Keratinocyte (primary cell): ENCODE measurements around the gene DISC1. TPM values are rescaled to one million over a fixed set of nuclear protein-coding genes. Genes with fewer than 3 reads are reported as not detected.

Experiments used
- DNase-seq: peaks from one replicate; pipeline ENCODE4 v3.0.0-alpha.2; 2011; ENCODE audit warnings: low read depth, missing footprints, low spot score
- FAIRE-seq: peaks from 2 replicates; lab custom pipeline; 2011; peaks lifted over from hg19 to GRCh38; lab: Jason Lieb, UNC
- H2AFZ ChIP-seq: 2 replicates; pipeline ENCODE4 v1.6.0; 2012; ENCODE audit warnings: low read length, control low read depth, inconsistent platforms; ENCODE audit not compliant: control insufficient read depth
- H3K27ac ChIP-seq: 2 replicates; pipeline ENCODE4 v1.5.1; 2011; ENCODE audit warnings: low read length; ENCODE audit not compliant: control insufficient read depth, insufficient read depth
- H3K27me3 ChIP-seq: 3 replicates; pipeline ENCODE4 v1.6.0; 2011; ENCODE audit warnings: low read length; ENCODE audit not compliant: control insufficient read depth, insufficient read depth; ENCODE audit errors: extremely low read depth
- H3K36me3 ChIP-seq, 2 experiments: 2 replicates in 1 of 2; 3 replicates in 1 of 2; pipeline ENCODE4 v1.5.1; 2011; ENCODE audit warnings: low read length in 2 of 2, mild to moderate bottlenecking in 1 of 2; ENCODE audit not compliant: control insufficient read depth in 2 of 2, insufficient read depth in 2 of 2; ENCODE audit errors: extremely low read depth in 1 of 2
- H3K4me1 ChIP-seq: 3 replicates; pipeline ENCODE4 v1.5.1; 2011; ENCODE audit warnings: low read length; ENCODE audit not compliant: control insufficient read depth, insufficient read depth; ENCODE audit errors: extremely low read depth
- H3K4me2 ChIP-seq: 3 replicates; pipeline ENCODE4 v1.6.0; 2011; ENCODE audit warnings: low read depth, low read length; ENCODE audit not compliant: control insufficient read depth, insufficient read depth; ENCODE audit errors: extremely low read depth
- H3K4me3 ChIP-seq, 3 experiments: fragments of 200-600 bp in 1 of 3; sonication (generic) in 1 of 3; 2 replicates in 2 of 3; 3 replicates in 1 of 3; pipeline ENCODE4 v1.5.1; 2011 to 2016; ENCODE audit warnings: low read length in 3 of 3, mild to moderate bottlenecking in 3 of 3, control low read depth in 2 of 3, inconsistent platforms in 1 of 3, low read depth in 1 of 3, mixed read lengths in 1 of 3, mixed run types in 1 of 3, moderate library complexity in 1 of 3; ENCODE audit not compliant: control insufficient read depth in 2 of 3, insufficient read depth in 2 of 3; ENCODE audit errors: extremely low read depth in 1 of 3
- H3K79me2 ChIP-seq: 2 replicates; pipeline ENCODE4 v1.6.0; 2012; ENCODE audit warnings: low read length; ENCODE audit not compliant: control insufficient read depth, insufficient read depth
- H3K9ac ChIP-seq: 3 replicates; pipeline ENCODE4 v1.6.0; 2011; ENCODE audit warnings: low read length; ENCODE audit not compliant: control insufficient read depth, insufficient read depth; ENCODE audit errors: extremely low read depth
- H3K9me1 ChIP-seq: 3 replicates; pipeline ENCODE4 v1.6.0; 2011; ENCODE audit warnings: low read length; ENCODE audit not compliant: control insufficient read depth, insufficient read depth; ENCODE audit errors: extremely low read depth
- H3K9me3 ChIP-seq: 2 replicates; pipeline ENCODE4 v1.5.1; 2012; ENCODE audit warnings: low read depth, low read length; ENCODE audit not compliant: control insufficient read depth
- H4K20me1 ChIP-seq: 3 replicates; pipeline ENCODE4 v1.6.0; 2011; ENCODE audit warnings: low read length; ENCODE audit not compliant: control insufficient read depth, insufficient read depth; ENCODE audit errors: extremely low read depth
- EZH2 ChIP-seq: IDR thresholded peaks from one replicate; pipeline ENCODE4 v1.6.1; 2012; ENCODE audit warnings: inconsistent platforms, mild to moderate bottlenecking, low read length, moderate library complexity
- dilution Hi-C: fragments of 300-500 bp; cut with MboI; formaldehyde crosslinking; loops from one replicate; pipeline ENCODE4 v1.7.0; 2020; ENCODE audit warnings: low sequenced_read_pairs; ENCODE audit not compliant: extremely low pct_ligation_motif_present
- polyA plus RNA-seq, 5 experiments: library from polyadenylated mRNA; depleted of rRNA in 3 of 5; stranded (reverse) in 3 of 5; stranded (forward) in 1 of 5; unstranded in 1 of 5; fragments of >200 nt; gene quantifications; 1 replicate in 1 of 5; 2 replicates in 3 of 5; 3 replicates in 1 of 5; pipeline versions ENCODE4 v1.2.1 to v1.2.3, GENCODE V29; 2011 to 2012; ENCODE audit warnings: missing spikeins in 2 of 5, low read depth in 1 of 5, low replicate concordance in 1 of 5
- TF ChIP-seq, protein P1 (sequence below), 3 experiments: IDR thresholded peaks in 1 of 3; conservative IDR thresholded peaks in 1 of 3; optimal IDR thresholded peaks in 1 of 3; 2 replicates in 2 of 3; 3 replicates in 1 of 3; pipeline versions ENCODE3 to v1.5.1; 2011; ENCODE audit warnings: low read length in 3 of 3, mild to moderate bottlenecking in 3 of 3, moderate library complexity in 2 of 3, control low read depth in 1 of 3, inconsistent platforms in 1 of 3; ENCODE audit not compliant: insufficient read depth in 2 of 3; ENCODE audit errors: extremely low read depth in 1 of 3

The DISC1 gene
- polyA plus RNA-seq, 1 donor (not counting 4 experiments of a cell fraction or from before 2014, with no cell fraction given): 0.47 TPM

DNA sequence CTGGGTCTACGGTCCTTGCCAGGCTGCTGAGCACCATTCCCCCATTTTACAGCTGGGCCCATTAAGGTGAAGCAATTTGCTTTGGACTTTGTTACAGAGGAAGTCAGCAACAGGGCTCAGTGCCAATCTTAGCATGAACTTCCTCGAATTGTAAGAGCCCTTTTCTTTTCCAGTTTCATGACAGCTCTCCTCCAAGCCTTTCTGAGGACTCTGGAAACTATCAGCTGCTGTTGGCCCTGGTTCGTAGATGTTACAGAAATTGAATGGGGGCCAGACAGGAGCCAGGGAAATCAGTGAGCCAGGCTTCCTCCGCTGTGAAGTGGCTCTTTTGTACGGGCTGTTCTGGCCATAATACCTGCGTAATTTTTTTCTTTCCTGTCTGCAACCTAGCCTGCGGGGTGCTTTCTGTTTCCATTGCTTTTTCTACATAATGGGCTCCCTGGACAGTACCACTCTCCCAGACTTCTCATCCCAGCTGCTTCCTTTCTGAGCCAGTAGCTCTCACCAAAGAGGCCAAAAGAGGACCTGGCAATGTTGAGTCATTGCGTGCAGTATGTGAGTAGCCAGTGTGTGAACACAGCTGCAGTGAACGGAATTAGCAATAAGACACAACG lies 386.3 kb downstream of the DISC1 start:
- Histone ChIP-seq H3K79me2 (no peaks in the 10 kb centered on the region), H3K36me3 (no peaks in the 10 kb centered on the region), H3K27ac (no peak overlapping the region), H3K4me3 (no peak overlapping the region), H3K27me3 (no peaks in the 10 kb centered on the region), H2AFZ (no peak overlapping the region), H3K4me1 (no peaks in the 10 kb centered on the region), H3K9ac (no peak overlapping the region), H3K9me1 (no peaks in the 10 kb centered on the region), H4K20me1 (no peaks in the 10 kb centered on the region), H3K9me3 (no peaks in the 10 kb centered on the region), H3K4me2 (no peak overlapping the region)
- FAIRE-seq (no peak), DNase-seq (no peak)
- no peak for TF ChIP-seq EZH2
- TF ChIP-seq, protein P1, sequence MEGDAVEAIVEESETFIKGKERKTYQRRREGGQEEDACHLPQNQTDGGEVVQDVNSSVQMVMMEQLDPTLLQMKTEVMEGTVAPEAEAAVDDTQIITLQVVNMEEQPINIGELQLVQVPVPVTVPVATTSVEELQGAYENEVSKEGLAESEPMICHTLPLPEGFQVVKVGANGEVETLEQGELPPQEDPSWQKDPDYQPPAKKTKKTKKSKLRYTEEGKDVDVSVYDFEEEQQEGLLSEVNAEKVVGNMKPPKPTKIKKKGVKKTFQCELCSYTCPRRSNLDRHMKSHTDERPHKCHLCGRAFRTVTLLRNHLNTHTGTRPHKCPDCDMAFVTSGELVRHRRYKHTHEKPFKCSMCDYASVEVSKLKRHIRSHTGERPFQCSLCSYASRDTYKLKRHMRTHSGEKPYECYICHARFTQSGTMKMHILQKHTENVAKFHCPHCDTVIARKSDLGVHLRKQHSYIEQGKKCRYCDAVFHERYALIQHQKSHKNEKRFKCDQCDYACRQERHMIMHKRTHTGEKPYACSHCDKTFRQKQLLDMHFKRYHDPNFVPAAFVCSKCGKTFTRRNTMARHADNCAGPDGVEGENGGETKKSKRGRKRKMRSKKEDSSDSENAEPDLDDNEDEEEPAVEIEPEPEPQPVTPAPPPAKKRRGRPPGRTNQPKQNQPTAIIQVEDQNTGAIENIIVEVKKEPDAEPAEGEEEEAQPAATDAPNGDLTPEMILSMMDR (optimal IDR thresholded peaks at IDR 0.05 in 1 of 3, IDR thresholded peaks at IDR 0.05 in 1 of 3, conservative IDR thresholded peaks at IDR 0.05 in 1 of 3; ENCODE audit: extremely low read depth in 1 of 3, insufficient read depth in 2 of 3, low read length in 3 of 3): no peak
- dilution Hi-C loops: no loop called here

GRCh38 chr1:232014941-232015340 lies 388.4 kb downstream of the DISC1 start:
- no peak for FAIRE-seq
- H3K9me3 ChIP-seq: no peaks in the 10 kb centered on the region
- H2AFZ ChIP-seq: no peak overlapping the region
- no peak overlapping the region for H3K4me3 ChIP-seq
- H3K27ac ChIP-seq: no peak overlapping the region
- H4K20me1 ChIP-seq: no peaks in the 10 kb centered on the region
- no peak overlapping the region for H3K4me2 ChIP-seq
- DNase-seq: no peak
- dilution Hi-C loops: no loop called here
- no peaks in the 10 kb centered on the region for H3K9me1 ChIP-seq
- H3K27me3 ChIP-seq: peaks cover 4% of the 10 kb centered on the region
- H3K36me3 ChIP-seq: no peaks in the 10 kb centered on the region
- TF ChIP-seq, protein P1 (optimal IDR thresholded peaks at IDR 0.05 in 1 of 3, IDR thresholded peaks at IDR 0.05 in 1 of 3, conservative IDR thresholded peaks at IDR 0.05 in 1 of 3; ENCODE audit: extremely low read depth in 1 of 3, insufficient read depth in 2 of 3, low read length in 3 of 3): no peak
- TF ChIP-seq EZH2: no peak
- no peaks in the 10 kb centered on the region for H3K4me1 ChIP-seq
- no peak overlapping the region for H3K9ac ChIP-seq
- H3K79me2 ChIP-seq: no peaks in the 10 kb centered on the region
